BE2C (cell line): ENCODE measurements around the gene POM121. TPM values are rescaled to one million over a fixed set of nuclear protein-coding genes. Genes with fewer than 3 reads are reported as not detected.
"Not testable (repeated sequence)": the region's sequence is repeated elsewhere in the genome, so short reads cannot be mapped to it uniquely, and the experiment has no call there.

ENCODE experiments used
- DNase-seq: peaks from one replicate; pipeline ENCODE4 v3.0.0-alpha.2; 2020
- H3K27me3 ChIP-seq: fragments of 250-450 bp; sonication (Bioruptor Pico); 2 replicates; pipeline ENCODE4 v1.5.1; 2020; ENCODE audit warnings: mild to moderate bottlenecking
- H3K36me3 ChIP-seq: fragments of 250-450 bp; sonication (Bioruptor Pico); 2 replicates; pipeline ENCODE4 v1.5.1; 2020; ENCODE audit warnings: mild to moderate bottlenecking
- H3K4me1 ChIP-seq: fragments of 250-450 bp; sonication (Bioruptor Pico); 2 replicates; pipeline ENCODE4 v1.5.1; 2020
- H3K4me3 ChIP-seq: 2 replicates; pipeline ENCODE4 v1.5.1; 2011; ENCODE audit warnings: low read depth, low read length
- H3K9me3 ChIP-seq: fragments of 250-450 bp; sonication (Bioruptor Pico); 2 replicates; pipeline ENCODE4 v1.5.1; 2020
- CTCF ChIP-seq: IDR thresholded peaks from 2 replicates; pipeline ENCODE4 v1.5.1; 2012; ENCODE audit warnings: mild to moderate bottlenecking, low read depth, low read length
- polyA plus RNA-seq: library from polyadenylated mRNA; unstranded; fragments of >200 nt; gene quantifications from one replicate; pipeline ENCODE4 v1.2.1, GENCODE V29; 2012; ENCODE audit warnings: low read depth, missing spikeins; ENCODE audit not compliant: insufficient read length, insufficient read depth

The POM121 gene
- polyA plus RNA-seq = 66.9 TPM

GRCh38 chr7:72924733-72925545 lies at the start of gene POM121:
Gene POM121 (plus strand): TSS chr7:72925095. CDS start chr7:72925122, 27 bp downstream.
- Histone ChIP-seq H3K27me3 (no peaks in the 10 kb centered on the region), H3K4me1 (no peaks in the 10 kb centered on the region), H3K36me3 (peaks cover 35% of the 10 kb centered on the region), H3K9me3 (no peaks in the 10 kb centered on the region), H3K4me3 (peak within 1 kb of the TSS; percentile 89)
- no peak for TF ChIP-seq CTCF
- peak; percentile 88 for DNase-seq

- not testable (repeated sequence) for H3K27me3 ChIP-seq, H3K4me1 ChIP-seq, H3K9me3 ChIP-seq, H3K36me3 ChIP-seq
- DNase-seq = peak; percentile 82
- peak overlapping the region; percentile 81 for H3K4me3 ChIP-seq
These were observed 45.7 kb upstream of the POM121 start for GRCh38 chr7:72879079-72879736.

GRCh38 chr7:72879737-72880215 lies 45.1 kb upstream of the POM121 start:
- H3K36me3 ChIP-seq, H3K4me1 ChIP-seq, H3K27me3 ChIP-seq, H3K9me3 ChIP-seq: not testable (repeated sequence)
- peak; percentile 31 for DNase-seq
- H3K4me3 ChIP-seq = peak overlapping the region; percentile 81

GRCh38 chr7:72891750-72892149 lies 33.1 kb upstream of the POM121 start:
- not testable (repeated sequence) for H3K9me3 ChIP-seq, H3K4me1 ChIP-seq, H3K4me3 ChIP-seq, DNase-seq, H3K27me3 ChIP-seq
- H3K36me3 ChIP-seq = peaks cover 23% of the 10 kb centered on the region

- not testable (repeated sequence) for DNase-seq, H3K4me3 ChIP-seq, H3K9me3 ChIP-seq, H3K27me3 ChIP-seq, H3K4me1 ChIP-seq
- H3K36me3 ChIP-seq = peaks cover 34% of the 10 kb centered on the region
These were observed 20.2 kb upstream of the POM121 start for GRCh38 chr7:72904740-72905139.

GRCh38 chr7:72908422-72908821 lies 16.5 kb upstream of the POM121 start:
- H3K9me3 ChIP-seq, H3K4me1 ChIP-seq, DNase-seq, H3K4me3 ChIP-seq, H3K27me3 ChIP-seq: not testable (repeated sequence)
- peaks cover 17% of the 10 kb centered on the region for H3K36me3 ChIP-seq

- peaks cover 27% of the 10 kb centered on the region for H3K36me3 ChIP-seq
- not testable (repeated sequence) for H3K4me3 ChIP-seq, DNase-seq, H3K27me3 ChIP-seq, H3K9me3 ChIP-seq, H3K4me1 ChIP-seq
These were observed 13.5 kb upstream of the POM121 start for GRCh38 chr7:72911395-72911794.

GRCh38 chr7:72913750-72914149 lies 11.1 kb upstream of the POM121 start:
- H3K4me1 ChIP-seq, H3K27me3 ChIP-seq, DNase-seq, H3K9me3 ChIP-seq, H3K4me3 ChIP-seq: not testable (repeated sequence)
- H3K36me3 ChIP-seq = peaks cover 25% of the 10 kb centered on the region

GRCh38 chr7:72914756-72915525 lies 10.0 kb upstream of the POM121 start:
- peak; percentile 70 for DNase-seq
- H3K4me3 ChIP-seq = not testable (repeated sequence)
- H3K36me3 ChIP-seq = peaks cover 25% of the 10 kb centered on the region

More at GRCh38 chr7:72914756-72915525, 10.0 kb upstream of the POM121 start:
- not testable (repeated sequence) for H3K27me3 ChIP-seq, H3K9me3 ChIP-seq, H3K4me1 ChIP-seq
- peak; percentile 79 for TF ChIP-seq CTCF
